MM.1S (cell line): Measurements from ENCODE around the gene KRTAP4-12.

ENCODE experiments used
- DNase-seq: peaks from one replicate; pipeline ENCODE4 v3.0.0-alpha.2; 2015
- H2AFZ ChIP-seq: fragments of 300-600 bp; sonication (generic); 2 replicates; pipeline ENCODE4 v1.6.0; 2016; ENCODE audit warnings: antibody characterized with exemption, low read length
- H3F3A ChIP-seq: fragments of 300-600 bp; sonication (generic); 2 replicates; pipeline ENCODE4 v1.6.1; 2016; ENCODE audit warnings: mild to moderate bottlenecking, antibody characterized with exemption, low read length, moderate library complexity, mixed read lengths; ENCODE audit not compliant: insufficient read depth
- H3K27ac ChIP-seq: fragments of 300-600 bp; sonication (generic); 2 replicates; pipeline ENCODE4 v1.5.1; 2016; ENCODE audit warnings: mild to moderate bottlenecking, low read length
- H3K27me3 ChIP-seq: fragments of 300-600 bp; sonication (generic); replicated peaks from 2 replicates; pipeline ENCODE4 v1.6.0; 2016; ENCODE audit warnings: low read length; ENCODE audit not compliant: insufficient read depth
- H3K36me3 ChIP-seq: fragments of 300-600 bp; sonication (generic); replicated peaks from 2 replicates; pipeline ENCODE4 v1.6.1; 2016; ENCODE audit warnings: mild to moderate bottlenecking, low read length, mixed read lengths; ENCODE audit not compliant: insufficient read depth
- H3K4me1 ChIP-seq: fragments of 300-600 bp; sonication (generic); 2 replicates; pipeline ENCODE4 v1.6.1; 2016; ENCODE audit warnings: low read length, mixed read lengths
- H3K4me2 ChIP-seq: fragments of 300-600 bp; sonication (generic); 2 replicates; pipeline ENCODE4 v1.6.0; 2016; ENCODE audit warnings: low read depth, low read length
- H3K4me3 ChIP-seq: fragments of 300-600 bp; sonication (generic); 2 replicates; pipeline ENCODE4 v1.5.1; 2016; ENCODE audit warnings: low read length, mixed read lengths
- H3K79me2 ChIP-seq: fragments of 300-600 bp; sonication (generic); 2 replicates; pipeline ENCODE4 v1.6.1; 2016; ENCODE audit warnings: mixed run types, low read length, mixed read lengths
- H3K9ac ChIP-seq: fragments of 300-600 bp; sonication (generic); 2 replicates; pipeline ENCODE4 v1.6.1; 2016; ENCODE audit warnings: low read length, mixed read lengths
- H3K9me2 ChIP-seq: fragments of 300-600 bp; sonication (generic); replicated peaks from 2 replicates; pipeline ENCODE4 v1.6.1; 2016; ENCODE audit warnings: mild to moderate bottlenecking, low read length, mixed read lengths; ENCODE audit not compliant: insufficient read depth
- H3K9me3 ChIP-seq: fragments of 300-600 bp; sonication (generic); replicated peaks from 2 replicates; pipeline ENCODE4 v1.6.1; 2016; ENCODE audit warnings: mild to moderate bottlenecking, low read length, mixed read lengths; ENCODE audit not compliant: insufficient read depth
- H4K20me1 ChIP-seq: fragments of 300-600 bp; sonication (generic); 2 replicates; pipeline ENCODE4 v1.6.1; 2016; ENCODE audit warnings: mild to moderate bottlenecking, low read length, moderate library complexity, mixed read lengths; ENCODE audit not compliant: insufficient read depth
- EZH2 ChIP-seq: fragments of 300-600 bp; sonication (generic); optimal IDR thresholded peaks from 2 replicates; pipeline ENCODE3; 2017; ENCODE audit warnings: low read depth, mild to moderate bottlenecking, antibody characterized with exemption, low read length, mixed read lengths
- EZH2phosphoT487 ChIP-seq: fragments of 300-600 bp; sonication (generic); IDR thresholded peaks from 2 replicates; pipeline ENCODE4 v1.6.1; 2018; ENCODE audit warnings: antibody characterized with exemption, low read length
- TF ChIP-seq, protein P1 (sequence below): fragments of 300-600 bp; sonication (generic); IDR thresholded peaks from 2 replicates; pipeline ENCODE4 v1.5.1; 2016; ENCODE audit warnings: antibody characterized with exemption, low read length, mixed read lengths

KRTAP4-12 gene

DNA sequence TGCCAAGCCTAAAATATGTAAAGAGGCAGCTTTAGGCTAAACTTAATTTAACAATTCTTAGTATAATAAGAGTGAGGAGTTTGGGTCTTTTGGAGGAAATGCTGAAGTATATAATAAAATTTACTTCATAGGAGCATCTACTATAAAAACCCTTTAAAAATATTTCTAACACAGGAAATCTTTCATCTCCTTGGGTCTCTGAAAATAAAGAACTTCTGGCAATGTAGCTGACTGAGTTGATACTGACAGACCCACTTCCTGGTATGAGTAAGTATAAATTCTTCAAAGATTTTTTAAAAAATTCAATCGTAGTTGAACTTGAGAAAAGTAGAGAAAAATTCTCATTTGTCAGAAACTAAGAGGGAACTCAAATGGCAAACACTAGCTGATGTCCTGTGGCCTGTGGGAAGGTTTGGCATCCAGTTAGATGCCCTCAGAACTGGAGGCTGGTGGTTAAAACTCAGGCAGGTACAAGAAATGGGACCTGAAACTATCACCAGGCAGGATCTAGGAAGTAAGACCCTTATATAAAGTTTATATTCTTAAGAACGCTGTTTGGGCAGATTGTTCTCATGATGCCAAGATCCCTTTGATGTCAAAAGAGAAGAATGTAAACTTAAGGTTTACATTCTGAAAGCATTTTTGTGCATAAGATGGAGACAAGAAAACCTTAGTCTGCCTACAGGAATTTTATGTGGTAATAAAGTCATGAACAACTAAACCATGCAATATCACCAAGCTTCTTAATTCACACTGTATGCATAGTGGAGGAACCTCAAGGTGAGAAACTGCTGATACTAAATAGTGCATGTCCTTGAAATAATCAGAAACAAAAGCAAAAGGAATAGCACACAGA is 10.1 kb upstream of the KRTAP4-12 start:
- Histone ChIP-seq H3K36me3 (no peaks in the 10 kb centered on the region), H3K9me3 (no peaks in the 10 kb centered on the region), H4K20me1 (no peaks in the 10 kb centered on the region), H3K4me3 (no peak overlapping the region), H3K9me2 (no peaks in the 10 kb centered on the region), H3K9ac (no peak overlapping the region), H3K27ac (no peak overlapping the region), H3K4me1 (no peaks in the 10 kb centered on the region), H3K4me2 (no peak overlapping the region), H3F3A (no peaks in the 10 kb centered on the region), H3K79me2 (no peaks in the 10 kb centered on the region), H3K27me3 (no peaks in the 10 kb centered on the region), H2AFZ (no peak overlapping the region)
- no peak for DNase-seq
- TF ChIP-seq, protein P1, sequence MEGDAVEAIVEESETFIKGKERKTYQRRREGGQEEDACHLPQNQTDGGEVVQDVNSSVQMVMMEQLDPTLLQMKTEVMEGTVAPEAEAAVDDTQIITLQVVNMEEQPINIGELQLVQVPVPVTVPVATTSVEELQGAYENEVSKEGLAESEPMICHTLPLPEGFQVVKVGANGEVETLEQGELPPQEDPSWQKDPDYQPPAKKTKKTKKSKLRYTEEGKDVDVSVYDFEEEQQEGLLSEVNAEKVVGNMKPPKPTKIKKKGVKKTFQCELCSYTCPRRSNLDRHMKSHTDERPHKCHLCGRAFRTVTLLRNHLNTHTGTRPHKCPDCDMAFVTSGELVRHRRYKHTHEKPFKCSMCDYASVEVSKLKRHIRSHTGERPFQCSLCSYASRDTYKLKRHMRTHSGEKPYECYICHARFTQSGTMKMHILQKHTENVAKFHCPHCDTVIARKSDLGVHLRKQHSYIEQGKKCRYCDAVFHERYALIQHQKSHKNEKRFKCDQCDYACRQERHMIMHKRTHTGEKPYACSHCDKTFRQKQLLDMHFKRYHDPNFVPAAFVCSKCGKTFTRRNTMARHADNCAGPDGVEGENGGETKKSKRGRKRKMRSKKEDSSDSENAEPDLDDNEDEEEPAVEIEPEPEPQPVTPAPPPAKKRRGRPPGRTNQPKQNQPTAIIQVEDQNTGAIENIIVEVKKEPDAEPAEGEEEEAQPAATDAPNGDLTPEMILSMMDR: no peak
- TF ChIP-seq EZH2: no peak
- no peak for TF ChIP-seq EZH2phosphoT487

DNA sequence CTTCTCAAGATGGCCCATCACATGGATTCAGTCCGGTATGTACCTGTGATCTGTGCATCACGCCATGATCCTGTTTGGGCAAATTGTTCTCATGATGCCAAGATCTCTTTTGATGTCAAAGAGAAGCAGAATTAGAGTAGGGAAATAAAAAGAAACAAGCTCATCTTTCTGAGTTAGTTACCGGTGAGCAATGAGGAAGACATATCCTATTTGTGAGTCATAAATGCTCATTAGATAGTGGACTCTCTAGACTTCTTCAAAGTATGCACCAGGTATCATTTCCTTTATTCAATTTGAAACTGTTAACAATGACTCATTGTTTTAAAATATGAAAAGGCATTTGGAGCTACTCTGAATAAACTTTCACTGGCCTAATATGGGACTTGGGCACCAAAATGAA is 8.0 kb upstream of the KRTAP4-12 start:
- Histone ChIP-seq H3K36me3 (no peaks in the 10 kb centered on the region), H3K4me2 (no peak overlapping the region), H3K9ac (no peak overlapping the region), H3K27me3 (no peaks in the 10 kb centered on the region), H3K9me3 (no peaks in the 10 kb centered on the region), H3K4me1 (no peaks in the 10 kb centered on the region), H3F3A (no peaks in the 10 kb centered on the region), H4K20me1 (no peaks in the 10 kb centered on the region), H2AFZ (no peak overlapping the region), H3K79me2 (no peaks in the 10 kb centered on the region), H3K9me2 (no peaks in the 10 kb centered on the region), H3K27ac (no peak overlapping the region), H3K4me3 (no peak overlapping the region)
- TF ChIP-seq EZH2phosphoT487 (no peak), EZH2 (no peak)
- TF ChIP-seq, protein P1: no peak
- DNase-seq: no peak

DNA sequence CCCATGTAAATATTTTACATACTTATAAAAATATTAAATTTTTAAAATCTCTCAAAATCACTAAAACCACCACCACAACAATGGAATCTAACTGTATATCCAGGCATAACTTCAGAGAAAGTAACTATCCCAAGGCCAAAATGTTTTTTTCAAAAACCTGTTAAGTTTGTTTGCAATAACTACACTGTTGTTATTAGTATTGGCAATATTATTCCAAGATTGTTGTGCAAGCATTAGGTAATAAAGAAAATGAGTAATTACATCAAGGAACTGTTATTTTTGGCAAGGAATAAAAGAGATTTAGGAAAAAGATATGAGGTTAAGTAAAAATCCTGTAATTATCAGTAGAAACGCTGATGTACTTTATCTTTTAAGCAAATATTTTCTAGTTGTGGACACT is 3.4 kb upstream of the KRTAP4-12 start:
- H3K27me3 ChIP-seq: no peaks in the 10 kb centered on the region
- no peaks in the 10 kb centered on the region for H4K20me1 ChIP-seq
- no peaks in the 10 kb centered on the region for H3F3A ChIP-seq
- H3K9me3 ChIP-seq: no peaks in the 10 kb centered on the region
- no peak overlapping the region for H3K27ac ChIP-seq
- H3K79me2 ChIP-seq: no peaks in the 10 kb centered on the region
- H3K9me2 ChIP-seq: no peaks in the 10 kb centered on the region
- no peak overlapping the region for H2AFZ ChIP-seq
- no peak for DNase-seq
- no peaks in the 10 kb centered on the region for H3K36me3 ChIP-seq
- H3K4me2 ChIP-seq: no peak overlapping the region
- H3K4me3 ChIP-seq: no peak overlapping the region
- no peaks in the 10 kb centered on the region for H3K4me1 ChIP-seq
- no peak for TF ChIP-seq EZH2
- no peak overlapping the region for H3K9ac ChIP-seq

DNA sequence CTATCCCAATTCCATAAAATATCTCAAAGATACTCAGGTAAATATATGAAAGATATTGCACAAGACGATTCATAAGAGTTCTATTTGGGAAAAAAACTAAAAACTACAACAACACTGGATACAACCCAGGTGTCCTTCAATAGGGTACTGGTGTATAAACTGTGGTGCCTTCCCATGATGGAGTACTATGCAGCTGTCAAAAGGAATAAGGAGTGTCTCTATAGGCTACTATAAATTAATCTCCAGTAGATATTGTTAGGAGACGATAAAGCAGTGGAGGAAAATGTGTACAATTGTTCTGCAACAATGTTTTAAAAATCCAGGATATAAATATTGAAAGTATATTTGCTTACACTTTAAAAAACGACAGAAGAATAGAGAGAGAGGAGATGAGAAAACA is 2.4 kb upstream of the KRTAP4-12 start:
- no peak overlapping the region for H3K4me2 ChIP-seq
- DNase-seq: no peak
- H3K27ac ChIP-seq: no peak overlapping the region
- H3K27me3 ChIP-seq: no peaks in the 10 kb centered on the region
- H3K36me3 ChIP-seq: no peaks in the 10 kb centered on the region
- no peaks in the 10 kb centered on the region for H3F3A ChIP-seq
- no peak overlapping the region for H3K9ac ChIP-seq
- no peaks in the 10 kb centered on the region for H3K9me2 ChIP-seq
- H3K4me1 ChIP-seq: no peaks in the 10 kb centered on the region
- no peak overlapping the region for H2AFZ ChIP-seq
- no peak for TF ChIP-seq EZH2phosphoT487
- H3K79me2 ChIP-seq: no peaks in the 10 kb centered on the region
- H3K4me3 ChIP-seq: no peak overlapping the region
- no peaks in the 10 kb centered on the region for H4K20me1 ChIP-seq
- no peaks in the 10 kb centered on the region for H3K9me3 ChIP-seq
